RWPE1 (cell line): ENCODE data around the gene PTEN.

Experiments
- CTCF ChIA-PET: fragments of 350-600 bp; sonication (Branson Sonifier 250); formaldehyde crosslinking; extraction: SDS; loops from one replicate; lab custom pipeline; 2021; lab: Yijun Ruan, JAX
- POLR2A ChIA-PET: fragments of 400-600 bp; formaldehyde crosslinking; extraction: SDS; loops from one replicate; lab custom pipeline; 2020; ENCODE audit warnings: antibody characterized with exemption; ENCODE audit not compliant: low non-redundant PET; lab: Yijun Ruan, JAX
- DNase-seq: peaks from one replicate; pipeline ENCODE4 v3.0.0; 2012; ENCODE audit warnings: low spot score
- H3K27ac ChIP-seq: fragments of 450-650 bp; 2 replicates; pipeline ENCODE4 v1.5.1; 2017
- TF ChIP-seq, protein P1 (sequence below): fragments of 450-650 bp; conservative IDR thresholded peaks from 2 replicates; pipeline ENCODE4 v1.5.1; 2017; ENCODE audit warnings: low read depth, mild to moderate bottlenecking

The PTEN gene

DNA sequence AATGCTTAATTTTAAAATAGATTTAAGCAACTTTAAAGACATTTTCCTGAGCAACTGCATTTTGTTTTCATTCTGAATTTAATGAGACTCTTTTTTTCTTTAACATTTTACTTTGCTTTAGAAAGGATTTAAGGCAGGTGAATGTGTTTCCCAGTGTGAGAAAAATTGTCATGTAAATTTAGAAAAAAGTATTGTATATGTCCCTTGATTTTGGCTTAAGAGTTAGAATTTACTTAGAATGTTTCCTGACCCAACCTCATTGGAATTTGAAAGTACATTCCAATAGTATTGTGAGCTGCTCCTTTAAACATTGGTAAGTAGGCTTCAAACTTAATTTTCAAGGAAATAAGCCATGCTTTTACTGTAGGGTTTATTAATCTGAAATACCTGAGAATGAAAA is 110.2 kb downstream of the PTEN start:
- CTCF ChIA-PET: no interaction called here
- no peak for DNase-seq
- POLR2A ChIA-PET: no interaction called here
- TF ChIP-seq, protein P1, sequence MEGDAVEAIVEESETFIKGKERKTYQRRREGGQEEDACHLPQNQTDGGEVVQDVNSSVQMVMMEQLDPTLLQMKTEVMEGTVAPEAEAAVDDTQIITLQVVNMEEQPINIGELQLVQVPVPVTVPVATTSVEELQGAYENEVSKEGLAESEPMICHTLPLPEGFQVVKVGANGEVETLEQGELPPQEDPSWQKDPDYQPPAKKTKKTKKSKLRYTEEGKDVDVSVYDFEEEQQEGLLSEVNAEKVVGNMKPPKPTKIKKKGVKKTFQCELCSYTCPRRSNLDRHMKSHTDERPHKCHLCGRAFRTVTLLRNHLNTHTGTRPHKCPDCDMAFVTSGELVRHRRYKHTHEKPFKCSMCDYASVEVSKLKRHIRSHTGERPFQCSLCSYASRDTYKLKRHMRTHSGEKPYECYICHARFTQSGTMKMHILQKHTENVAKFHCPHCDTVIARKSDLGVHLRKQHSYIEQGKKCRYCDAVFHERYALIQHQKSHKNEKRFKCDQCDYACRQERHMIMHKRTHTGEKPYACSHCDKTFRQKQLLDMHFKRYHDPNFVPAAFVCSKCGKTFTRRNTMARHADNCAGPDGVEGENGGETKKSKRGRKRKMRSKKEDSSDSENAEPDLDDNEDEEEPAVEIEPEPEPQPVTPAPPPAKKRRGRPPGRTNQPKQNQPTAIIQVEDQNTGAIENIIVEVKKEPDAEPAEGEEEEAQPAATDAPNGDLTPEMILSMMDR: no peak
- H3K27ac ChIP-seq: no peak overlapping the region

DNA sequence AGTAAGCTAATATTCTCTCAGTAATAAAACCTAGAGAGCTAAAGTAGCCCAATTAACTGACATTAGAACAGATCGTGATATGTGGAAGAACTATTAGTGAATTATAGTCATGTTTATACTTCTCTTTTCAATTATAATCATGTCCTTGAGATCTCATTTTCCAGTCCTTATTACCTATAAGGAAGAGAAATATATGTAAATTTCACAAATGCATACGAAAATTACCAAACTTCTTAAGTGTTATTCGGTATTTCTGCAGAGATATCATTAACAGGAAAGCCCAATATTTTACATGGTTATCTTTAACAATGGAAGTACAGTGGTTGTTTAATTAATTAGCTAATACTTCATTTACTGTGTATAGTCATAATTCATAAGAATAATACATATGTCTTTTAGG is 110.7 kb downstream of the PTEN start:
- ChIA-PET POLR2A (no interaction called here), CTCF (no interaction called here)
- no peak overlapping the region for H3K27ac ChIP-seq
- DNase-seq: no peak
- TF ChIP-seq, protein P1: no peak

DNA sequence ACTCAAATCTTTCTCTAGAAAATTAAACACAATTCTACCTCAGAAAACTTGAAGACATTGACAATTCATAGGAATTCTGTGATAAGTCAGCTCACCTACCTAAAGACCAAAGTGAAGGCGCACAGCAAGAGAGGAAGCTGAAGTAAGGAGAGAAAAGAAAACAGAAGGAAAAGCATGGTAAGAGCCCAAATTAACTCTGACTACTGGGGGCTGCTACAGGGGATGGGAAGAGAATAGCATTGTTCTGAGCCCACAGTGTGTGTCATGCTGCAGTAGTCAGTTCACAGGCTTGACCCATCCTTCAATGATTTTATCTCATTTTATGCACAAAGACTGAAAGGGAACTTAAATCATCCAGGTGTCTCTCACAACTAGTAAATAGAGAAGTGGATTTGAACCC is 111.3 kb downstream of the PTEN start:
- DNase-seq: no peak
- TF ChIP-seq, protein P1: no peak
- no peak overlapping the region for H3K27ac ChIP-seq
- ChIA-PET POLR2A (no interaction called here), CTCF (no interaction called here)

DNA sequence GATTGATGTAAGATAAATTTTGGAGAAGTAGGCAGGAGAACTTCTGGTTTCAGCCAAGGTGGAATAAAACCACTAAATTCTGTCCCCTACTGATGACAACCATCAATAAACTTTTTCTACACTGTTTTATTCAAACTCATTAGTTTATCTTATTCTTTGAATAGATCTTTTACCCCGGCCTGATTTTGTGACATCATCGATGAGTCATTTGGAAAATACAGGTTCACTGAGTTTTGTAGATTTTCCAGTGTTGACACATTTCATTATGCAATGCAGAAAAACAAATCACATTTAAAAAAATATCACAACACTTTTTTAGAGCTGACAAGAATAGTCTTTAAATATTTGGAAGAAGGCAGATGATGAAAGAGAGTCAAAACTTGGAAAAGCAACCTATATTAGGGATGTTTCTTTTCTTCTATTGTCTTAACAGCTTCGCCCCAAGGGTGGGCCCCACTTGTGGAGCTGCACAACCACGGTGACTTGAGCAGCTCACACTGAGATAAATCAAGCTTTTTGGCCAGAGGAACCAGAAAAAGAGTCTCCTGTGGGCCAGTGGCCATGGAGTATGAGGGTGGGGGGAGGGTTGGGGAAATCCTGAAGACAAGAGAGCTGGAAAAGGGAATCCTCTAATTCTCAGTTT is 112.8 kb downstream of the PTEN start:
- POLR2A ChIA-PET: no interaction called here
- peak; percentile 20 for DNase-seq
- no peak overlapping the region for H3K27ac ChIP-seq
- TF ChIP-seq, protein P1: no peak
- CTCF ChIA-PET: interaction anchor here (0.6 kb wide), 2 partner anchors 17 to 105 kb away, joined by 3 read pairs; no protein-coding TSS in a partner anchor

DNA sequence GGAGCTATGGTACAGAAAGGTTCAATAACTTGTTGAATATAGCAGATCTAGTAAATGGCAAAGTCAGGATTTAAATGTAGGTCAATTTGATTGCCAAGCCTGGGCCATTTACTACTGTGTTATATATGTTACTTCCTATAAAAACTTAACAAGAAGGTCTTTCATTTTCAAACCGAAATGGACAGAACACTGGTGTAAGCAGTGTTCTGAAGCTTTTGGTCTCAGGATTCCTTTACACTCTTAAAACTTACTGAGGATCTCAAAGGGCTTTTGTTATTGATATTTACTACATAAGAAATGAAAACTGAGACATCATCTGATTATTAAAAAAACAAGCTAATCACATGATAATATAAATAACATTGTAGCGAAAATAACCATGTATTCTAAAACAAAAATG is 114.7 kb downstream of the PTEN start:
- DNase-seq: no peak
- no peak overlapping the region for H3K27ac ChIP-seq
- TF ChIP-seq, protein P1: no peak
- CTCF ChIA-PET: interaction anchor here (0.6 kb wide), 2 partner anchors 40 to 413 kb away, joined by 3 read pairs; no protein-coding TSS in a partner anchor
- POLR2A ChIA-PET: no interaction called here

DNA sequence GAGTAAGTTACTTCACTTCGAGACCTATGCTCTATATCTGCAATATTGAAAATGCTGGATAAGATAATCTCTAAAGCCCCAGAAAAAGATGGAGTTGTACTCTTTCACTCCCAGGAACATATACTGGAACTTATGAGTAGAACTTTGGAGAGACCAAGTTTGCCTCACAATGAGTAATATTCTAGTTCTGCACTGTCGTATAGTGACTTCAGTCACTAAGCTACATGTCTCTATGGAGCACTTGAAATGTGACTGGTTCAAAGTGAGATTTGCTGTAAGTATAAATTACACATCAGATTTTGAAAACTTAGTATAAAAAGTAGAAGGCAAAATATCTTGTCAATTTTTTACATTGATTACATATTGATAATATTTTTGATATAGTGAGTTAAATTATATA is 116.4 kb downstream of the PTEN start:
- no peak overlapping the region for H3K27ac ChIP-seq
- CTCF ChIA-PET: no interaction called here
- no peak for DNase-seq
- TF ChIP-seq, protein P1: no peak
- POLR2A ChIA-PET: no interaction called here
